Keratinocyte (primary cell): Measurements from ENCODE around the gene DENND2A. TPM values are rescaled to one million over a fixed set of nuclear protein-coding genes. Genes with fewer than 3 reads are reported as not detected.

ENCODE experiments used
- DNase-seq: peaks from one replicate; pipeline ENCODE4 v3.0.0-alpha.2; 2011; ENCODE audit warnings: low read depth, missing footprints, low spot score
- FAIRE-seq: peaks from 2 replicates; lab custom pipeline; 2011; peaks lifted over from hg19 to GRCh38; lab: Jason Lieb, UNC
- H2AFZ ChIP-seq: 2 replicates; pipeline ENCODE4 v1.6.0; 2012; ENCODE audit warnings: low read length, control low read depth, inconsistent platforms; ENCODE audit not compliant: control insufficient read depth
- H3K27ac ChIP-seq: 2 replicates; pipeline ENCODE4 v1.5.1; 2011; ENCODE audit warnings: low read length; ENCODE audit not compliant: control insufficient read depth, insufficient read depth
- H3K27me3 ChIP-seq: 3 replicates; pipeline ENCODE4 v1.6.0; 2011; ENCODE audit warnings: low read length; ENCODE audit not compliant: control insufficient read depth, insufficient read depth; ENCODE audit errors: extremely low read depth
- H3K36me3 ChIP-seq, 2 experiments: 2 replicates in 1 of 2; 3 replicates in 1 of 2; pipeline ENCODE4 v1.5.1; 2011; ENCODE audit warnings: low read length in 2 of 2, mild to moderate bottlenecking in 1 of 2; ENCODE audit not compliant: control insufficient read depth in 2 of 2, insufficient read depth in 2 of 2; ENCODE audit errors: extremely low read depth in 1 of 2
- H3K4me1 ChIP-seq: 3 replicates; pipeline ENCODE4 v1.5.1; 2011; ENCODE audit warnings: low read length; ENCODE audit not compliant: control insufficient read depth, insufficient read depth; ENCODE audit errors: extremely low read depth
- H3K4me2 ChIP-seq: 3 replicates; pipeline ENCODE4 v1.6.0; 2011; ENCODE audit warnings: low read depth, low read length; ENCODE audit not compliant: control insufficient read depth, insufficient read depth; ENCODE audit errors: extremely low read depth
- H3K4me3 ChIP-seq, 3 experiments: fragments of 200-600 bp in 1 of 3; sonication (generic) in 1 of 3; 2 replicates in 2 of 3; 3 replicates in 1 of 3; pipeline ENCODE4 v1.5.1; 2011 to 2016; ENCODE audit warnings: low read length in 3 of 3, mild to moderate bottlenecking in 3 of 3, control low read depth in 2 of 3, inconsistent platforms in 1 of 3, low read depth in 1 of 3, mixed read lengths in 1 of 3, mixed run types in 1 of 3, moderate library complexity in 1 of 3; ENCODE audit not compliant: control insufficient read depth in 2 of 3, insufficient read depth in 2 of 3; ENCODE audit errors: extremely low read depth in 1 of 3
- H3K79me2 ChIP-seq: 2 replicates; pipeline ENCODE4 v1.6.0; 2012; ENCODE audit warnings: low read length; ENCODE audit not compliant: control insufficient read depth, insufficient read depth
- H3K9ac ChIP-seq: 3 replicates; pipeline ENCODE4 v1.6.0; 2011; ENCODE audit warnings: low read length; ENCODE audit not compliant: control insufficient read depth, insufficient read depth; ENCODE audit errors: extremely low read depth
- H3K9me1 ChIP-seq: 3 replicates; pipeline ENCODE4 v1.6.0; 2011; ENCODE audit warnings: low read length; ENCODE audit not compliant: control insufficient read depth, insufficient read depth; ENCODE audit errors: extremely low read depth
- H3K9me3 ChIP-seq: 2 replicates; pipeline ENCODE4 v1.5.1; 2012; ENCODE audit warnings: low read depth, low read length; ENCODE audit not compliant: control insufficient read depth
- H4K20me1 ChIP-seq: 3 replicates; pipeline ENCODE4 v1.6.0; 2011; ENCODE audit warnings: low read length; ENCODE audit not compliant: control insufficient read depth, insufficient read depth; ENCODE audit errors: extremely low read depth
- CTCF ChIP-seq, 3 experiments: IDR thresholded peaks in 1 of 3; conservative IDR thresholded peaks in 1 of 3; optimal IDR thresholded peaks in 1 of 3; 2 replicates in 2 of 3; 3 replicates in 1 of 3; pipeline versions ENCODE3 to v1.5.1; 2011; ENCODE audit warnings: low read length in 3 of 3, mild to moderate bottlenecking in 3 of 3, moderate library complexity in 2 of 3, control low read depth in 1 of 3, inconsistent platforms in 1 of 3; ENCODE audit not compliant: insufficient read depth in 2 of 3; ENCODE audit errors: extremely low read depth in 1 of 3
- EZH2 ChIP-seq: IDR thresholded peaks from one replicate; pipeline ENCODE4 v1.6.1; 2012; ENCODE audit warnings: inconsistent platforms, mild to moderate bottlenecking, low read length, moderate library complexity
- dilution Hi-C: fragments of 300-500 bp; cut with MboI; formaldehyde crosslinking; loops from one replicate; pipeline ENCODE4 v1.7.0; 2020; ENCODE audit warnings: low sequenced_read_pairs; ENCODE audit not compliant: extremely low pct_ligation_motif_present
- polyA plus RNA-seq, 5 experiments: library from polyadenylated mRNA; depleted of rRNA in 3 of 5; stranded (reverse) in 3 of 5; stranded (forward) in 1 of 5; unstranded in 1 of 5; fragments of >200 nt; gene quantifications; 1 replicate in 1 of 5; 2 replicates in 3 of 5; 3 replicates in 1 of 5; pipeline versions ENCODE4 v1.2.1 to v1.2.3, GENCODE V29; 2011 to 2012; ENCODE audit warnings: missing spikeins in 2 of 5, low read depth in 1 of 5, low replicate concordance in 1 of 5

DENND2A gene
- polyA plus RNA-seq, 1 donor (not counting 4 experiments of a cell fraction or from before 2014, with no cell fraction given): 1.8 TPM

- FAIRE-seq (no peak), DNase-seq (no peak)
- Histone ChIP-seq H3K79me2 (no peaks in the 10 kb centered on the region), H3K4me2 (no peak overlapping the region), H3K9me1 (no peaks in the 10 kb centered on the region), H3K9me3 (no peaks in the 10 kb centered on the region), H2AFZ (no peak overlapping the region), H4K20me1 (no peaks in the 10 kb centered on the region), H3K27me3 (no peaks in the 10 kb centered on the region), H3K36me3 (no peaks in the 10 kb centered on the region), H3K4me3 (no peak overlapping the region), H3K27ac (no peak overlapping the region), H3K4me1 (no peaks in the 10 kb centered on the region), H3K9ac (no peak overlapping the region)
- dilution Hi-C loops: no loop called here
- TF ChIP-seq CTCF (optimal IDR thresholded peaks at IDR 0.05 in 1 of 3, IDR thresholded peaks at IDR 0.05 in 1 of 3, conservative IDR thresholded peaks at IDR 0.05 in 1 of 3; ENCODE audit: extremely low read depth in 1 of 3, insufficient read depth in 2 of 3, low read length in 3 of 3): no peak
- no peak for TF ChIP-seq EZH2
These were observed 53.4 kb downstream of the DENND2A start for GRCh38 chr7:140587243-140587642.

GRCh38 chr7:140586516-140586915 is 54.1 kb downstream of the DENND2A start:
- Histone ChIP-seq H3K9me1 (no peaks in the 10 kb centered on the region), H3K4me3 (no peak overlapping the region), H3K36me3 (no peaks in the 10 kb centered on the region), H2AFZ (no peak overlapping the region), H3K79me2 (no peaks in the 10 kb centered on the region), H3K27me3 (no peaks in the 10 kb centered on the region), H3K4me1 (no peaks in the 10 kb centered on the region), H4K20me1 (no peaks in the 10 kb centered on the region), H3K4me2 (no peak overlapping the region), H3K9ac (no peak overlapping the region), H3K27ac (no peak overlapping the region), H3K9me3 (no peaks in the 10 kb centered on the region)
- no peak for DNase-seq
- dilution Hi-C loops: no loop called here
- FAIRE-seq: no peak
- no peak for TF ChIP-seq CTCF (optimal IDR thresholded peaks at IDR 0.05 in 1 of 3, IDR thresholded peaks at IDR 0.05 in 1 of 3, conservative IDR thresholded peaks at IDR 0.05 in 1 of 3; ENCODE audit: extremely low read depth in 1 of 3, insufficient read depth in 2 of 3, low read length in 3 of 3)
- no peak for TF ChIP-seq EZH2
